Parathyroid adenoma (tissue), 2 donors: ENCODE data around the gene SPEN.

Experiments used
- H2AFZ ChIP-seq: fragments of 300-600 bp; sonication (generic); one replicate; pipeline ENCODE4 v1.7.0; 2017; ENCODE audit warnings: antibody characterized with exemption, mild to moderate bottlenecking
- H3K27ac ChIP-seq: fragments of 300-600 bp; sonication (generic); one replicate; pipeline ENCODE4 v1.7.0; 2017
- H3K27me3 ChIP-seq: fragments of 300-600 bp; sonication (generic); one replicate; pipeline ENCODE4 v1.7.0; 2017; ENCODE audit warnings: low read length; ENCODE audit not compliant: control insufficient read depth, insufficient read depth
- H3K36me3 ChIP-seq: fragments of 300-600 bp; sonication (generic); one replicate; pipeline ENCODE4 v1.7.0; 2017; ENCODE audit warnings: low read length; ENCODE audit not compliant: control insufficient read depth, insufficient read depth
- H3K4me1 ChIP-seq: fragments of 300-600 bp; sonication (generic); one replicate; pipeline ENCODE4 v1.7.0; 2017; ENCODE audit warnings: control low read depth
- H3K4me2 ChIP-seq: fragments of 300-600 bp; sonication (generic); one replicate; pipeline ENCODE4 v1.7.0; 2017; ENCODE audit warnings: low read length
- H3K4me3 ChIP-seq: fragments of 300-600 bp; sonication (generic); one replicate; pipeline ENCODE4 v1.7.0; 2017; ENCODE audit warnings: low read depth, low read length
- H3K79me2 ChIP-seq: fragments of 300-600 bp; sonication (generic); one replicate; pipeline ENCODE4 v1.7.0; 2017; ENCODE audit warnings: control low read depth
- H3K9ac ChIP-seq: fragments of 300-600 bp; sonication (generic); one replicate; pipeline ENCODE4 v1.7.0; 2017; ENCODE audit warnings: mild to moderate bottlenecking
- H3K9me3 ChIP-seq: fragments of 300-600 bp; sonication (generic); one replicate; pipeline ENCODE4 v1.7.0; 2017; ENCODE audit warnings: low read length; ENCODE audit not compliant: control insufficient read depth
- CTCF ChIP-seq: fragments of 300-600 bp; sonication (generic); IDR thresholded peaks from one replicate; pipeline ENCODE4 v1.7.0; 2017; ENCODE audit warnings: antibody characterized with exemption, mild to moderate bottlenecking
- donor health status: primary hyperparathyroidism.

SPEN gene

DNA sequence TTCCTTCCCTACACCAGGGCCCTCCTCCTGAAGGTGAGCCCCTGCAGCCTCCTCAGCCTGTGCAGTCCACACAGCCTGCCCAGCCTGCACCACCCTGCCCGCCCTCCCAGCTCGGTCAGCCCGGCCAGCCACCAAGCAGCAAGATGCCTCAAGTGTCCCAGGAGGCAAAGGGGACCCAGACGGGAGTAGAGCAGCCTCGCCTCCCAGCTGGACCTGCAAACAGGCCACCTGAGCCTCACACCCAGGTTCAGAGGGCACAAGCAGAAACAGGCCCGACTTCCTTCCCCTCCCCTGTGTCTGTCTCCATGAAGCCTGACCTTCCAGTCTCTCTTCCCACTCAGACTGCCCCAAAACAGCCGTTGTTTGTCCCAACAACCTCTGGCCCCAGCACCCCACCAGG lies 89.6 kb downstream of the SPEN start:
- no peak overlapping the region for H3K9ac ChIP-seq

GRCh38 chr1:15937706-15938168 lies 90.2 kb downstream of the SPEN start:
- Histone ChIP-seq H3K4me1 (peaks cover 6% of the 10 kb centered on the region), H3K36me3 (no peaks in the 10 kb centered on the region), H3K4me2 (no peak overlapping the region), H3K27me3 (no peaks in the 10 kb centered on the region), H3K9me3 (no peaks in the 10 kb centered on the region), H3K79me2 (peaks cover under 1% of the 10 kb centered on the region), H3K4me3 (no peak overlapping the region), H3K9ac (no peak overlapping the region), H2AFZ (no peak overlapping the region), H3K27ac (no peak overlapping the region)
- TF ChIP-seq CTCF: no peak

More for the DNA sequence above, 89.6 kb downstream of the SPEN start:
- H3K36me3 ChIP-seq: no peaks in the 10 kb centered on the region
- H2AFZ ChIP-seq: no peak overlapping the region
- no peak overlapping the region for H3K4me2 ChIP-seq
- H3K79me2 ChIP-seq: no peaks in the 10 kb centered on the region
- no peak for TF ChIP-seq CTCF
- H3K9me3 ChIP-seq: no peaks in the 10 kb centered on the region
- H3K4me3 ChIP-seq: no peak overlapping the region
- H3K27me3 ChIP-seq: no peaks in the 10 kb centered on the region
- no peak overlapping the region for H3K27ac ChIP-seq
- H3K4me1 ChIP-seq: peaks cover 6% of the 10 kb centered on the region

- Histone ChIP-seq H3K4me2 (no peak overlapping the region), H3K27me3 (no peaks in the 10 kb centered on the region), H3K9me3 (no peaks in the 10 kb centered on the region), H3K4me3 (no peak overlapping the region), H3K79me2 (peaks cover 3% of the 10 kb centered on the region), H3K36me3 (no peaks in the 10 kb centered on the region), H2AFZ (no peak overlapping the region), H3K4me1 (peaks cover 6% of the 10 kb centered on the region), H3K9ac (no peak overlapping the region), H3K27ac (peak overlapping the region; percentile 19)
- TF ChIP-seq CTCF: no peak
These were observed 91.2 kb downstream of the SPEN start for GRCh38 chr1:15938628-15939161.

DNA sequence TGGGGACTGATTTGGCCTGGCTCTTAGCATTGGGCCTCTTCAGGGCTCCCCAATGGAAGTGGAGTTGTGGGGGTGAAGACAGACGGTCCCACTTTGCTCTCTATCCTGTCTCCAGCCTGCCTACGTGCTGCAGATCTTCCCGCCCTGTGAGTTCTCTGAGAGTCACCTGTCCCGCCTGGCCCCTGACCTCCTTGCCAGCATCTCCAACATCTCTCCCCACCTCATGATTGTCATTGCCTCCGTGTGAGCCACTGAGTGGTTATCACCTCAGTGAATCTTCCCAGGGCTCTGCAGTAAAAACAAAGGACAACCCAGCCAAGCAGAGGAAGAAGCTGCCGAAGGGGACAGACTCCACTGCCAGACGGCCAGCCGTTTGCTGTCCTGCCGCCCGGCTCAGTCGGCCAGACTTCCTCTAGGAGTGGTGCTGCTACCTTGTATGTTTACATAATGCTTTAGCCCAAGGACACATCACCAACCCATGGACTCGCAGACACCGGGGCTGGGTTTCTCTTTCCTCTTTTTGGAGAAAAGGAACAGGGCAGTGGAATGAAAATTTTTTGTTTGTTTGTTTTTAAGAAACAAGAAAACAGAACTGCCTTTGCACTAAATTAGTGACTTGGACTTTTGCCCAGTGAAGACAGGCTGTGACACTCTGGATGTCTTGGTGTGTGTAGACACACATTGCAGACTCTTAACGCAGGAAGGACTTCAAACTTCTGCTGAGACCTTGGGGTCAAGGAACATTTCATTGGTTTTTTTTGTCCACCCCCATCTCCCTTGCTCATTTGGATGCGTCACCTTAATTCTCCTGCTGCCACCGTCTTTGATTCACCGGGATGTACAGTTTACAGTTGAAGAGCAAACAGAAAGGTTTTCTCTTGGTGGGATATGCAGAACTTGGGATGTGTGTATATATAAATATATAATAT lies 91.9 kb downstream of the SPEN start:
- Histone ChIP-seq H3K27me3 (no peaks in the 10 kb centered on the region), H3K4me3 (no peak overlapping the region), H2AFZ (no peak overlapping the region), H3K79me2 (peaks cover 3% of the 10 kb centered on the region), H3K4me2 (no peak overlapping the region), H3K9me3 (no peaks in the 10 kb centered on the region), H3K4me1 (peaks cover 6% of the 10 kb centered on the region), H3K9ac (no peak overlapping the region), H3K27ac (peak overlapping the region; percentile 36), H3K36me3 (no peaks in the 10 kb centered on the region)
- TF ChIP-seq CTCF: no peak
